Right lobe of liver (tissue), 4 donors: ENCODE data around the gene TUBGCP5.

Experiments
- POLR2A ChIP-seq: fragments of 450-650 bp; IDR thresholded peaks from one replicate; pipeline ENCODE4 v1.6.1; 2017; ENCODE audit warnings: antibody characterized with exemption, mild to moderate bottlenecking
- TF ChIP-seq, protein P1 (sequence below), 4 donors: fragments of 200-600 bp in 3 of 4; fragments of 450-650 bp in 1 of 4; IDR thresholded peaks; one replicate each; pipeline versions ENCODE4 v1.5.1 to v1.8.0; 2016 to 2022; ENCODE audit warnings: antibody characterized with exemption in 4 of 4, mild to moderate bottlenecking in 2 of 4
- donor health status: DM: no; HTN: no; CAD: no.
- donor health status: DM: no; HTN: no; CAD: no.
- donor health status: DM: no; HTN: yes; CAD: no.

DNA sequence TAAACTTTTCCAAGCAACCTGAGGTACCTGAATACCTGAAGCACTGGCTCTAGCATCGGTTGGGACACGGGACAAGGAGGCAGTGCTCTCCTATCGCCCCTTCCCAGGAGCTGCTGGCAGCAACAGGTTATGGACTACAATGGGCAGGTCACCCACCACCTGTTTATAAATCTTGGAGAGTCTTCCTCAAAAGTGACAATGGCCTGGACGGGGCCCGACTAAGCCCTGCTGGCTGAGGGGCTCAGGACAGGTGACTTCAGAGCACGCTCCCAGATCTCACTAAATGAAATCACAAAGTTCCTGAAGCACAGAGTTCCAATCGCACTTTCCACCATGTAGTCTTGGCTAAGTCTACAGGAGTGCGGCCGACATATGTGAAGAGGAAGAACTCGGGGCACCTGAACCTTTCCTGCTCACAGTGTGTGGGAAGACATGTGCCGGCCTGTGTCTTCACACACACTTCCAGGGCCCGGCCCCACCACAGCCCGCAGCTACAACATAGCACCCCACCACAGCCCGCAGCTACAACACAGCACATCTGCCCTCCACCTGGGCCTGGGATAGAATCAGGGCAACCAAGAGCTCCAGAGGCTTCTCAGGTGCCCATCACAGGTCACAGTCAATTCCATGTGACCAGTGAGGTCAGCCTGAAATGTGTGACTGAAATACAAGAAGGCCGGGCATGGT is 72.1 kb downstream of the TUBGCP5 start:
- TF ChIP-seq, protein P1, sequence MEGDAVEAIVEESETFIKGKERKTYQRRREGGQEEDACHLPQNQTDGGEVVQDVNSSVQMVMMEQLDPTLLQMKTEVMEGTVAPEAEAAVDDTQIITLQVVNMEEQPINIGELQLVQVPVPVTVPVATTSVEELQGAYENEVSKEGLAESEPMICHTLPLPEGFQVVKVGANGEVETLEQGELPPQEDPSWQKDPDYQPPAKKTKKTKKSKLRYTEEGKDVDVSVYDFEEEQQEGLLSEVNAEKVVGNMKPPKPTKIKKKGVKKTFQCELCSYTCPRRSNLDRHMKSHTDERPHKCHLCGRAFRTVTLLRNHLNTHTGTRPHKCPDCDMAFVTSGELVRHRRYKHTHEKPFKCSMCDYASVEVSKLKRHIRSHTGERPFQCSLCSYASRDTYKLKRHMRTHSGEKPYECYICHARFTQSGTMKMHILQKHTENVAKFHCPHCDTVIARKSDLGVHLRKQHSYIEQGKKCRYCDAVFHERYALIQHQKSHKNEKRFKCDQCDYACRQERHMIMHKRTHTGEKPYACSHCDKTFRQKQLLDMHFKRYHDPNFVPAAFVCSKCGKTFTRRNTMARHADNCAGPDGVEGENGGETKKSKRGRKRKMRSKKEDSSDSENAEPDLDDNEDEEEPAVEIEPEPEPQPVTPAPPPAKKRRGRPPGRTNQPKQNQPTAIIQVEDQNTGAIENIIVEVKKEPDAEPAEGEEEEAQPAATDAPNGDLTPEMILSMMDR (IDR thresholded peaks at IDR 0.05): no peak
- no peak for TF ChIP-seq POLR2A
